Tibial nerve (tissue), 3 donors: ENCODE results near the gene PSG3.
"Not testable (repeated sequence)": the region's sequence is repeated elsewhere in the genome, so short reads cannot be mapped to it uniquely, and the experiment has no call there.

Experiments used
- CTCF ChIP-seq, 5 experiments: fragments of 200-600 bp in 3 of 5; fragments of 450-650 bp in 2 of 5; sonication (generic) in 3 of 5; IDR thresholded peaks; one replicate each; pipeline ENCODE4 v1.5.1; 2016 to 2019; ENCODE audit warnings: antibody characterized with exemption in 5 of 5, mild to moderate bottlenecking in 3 of 5, moderate library complexity in 2 of 5
- POLR2A ChIP-seq, 2 donors: fragments of 450-650 bp; IDR thresholded peaks; one replicate each; pipeline ENCODE4 v1.6.1; 2017; ENCODE audit warnings: antibody characterized with exemption in 2 of 2, mild to moderate bottlenecking in 2 of 2, moderate library complexity in 2 of 2

- not testable (repeated sequence) for TF ChIP-seq CTCF, POLR2A (IDR thresholded peaks at IDR 0.05)
These were observed 29.3 kb downstream of the PSG3 start for GRCh38 chr19:42710986-42711385.
